HCT116 (cell line): ENCODE results near the gene RGS13. TPM values are rescaled to one million over a fixed set of nuclear protein-coding genes. Genes with fewer than 3 reads are reported as not detected.

Experiments used
- total RNA-seq: library from RNA; stranded (reverse); gene quantifications from one replicate; pipeline ENCODE4 v1.2.1, GENCODE V29; 2021; ENCODE audit not compliant: unreplicated experiment

RGS13 gene
- total RNA-seq, 1 experiment from 2014 or later, result not detected

Other genes starting within 250 kb of the RGS13 start
- not detected for gene RGS1, start 60.4 kb upstream of the RGS13 start, total RNA-seq
- 21.1 TPM for gene RGS2, start 172.9 kb downstream of the RGS13 start, total RNA-seq